Gastrocnemius medialis (tissue), 4 donors: ENCODE results near the gene VASH1.

Experiments used
- CTCF ChIP-seq, 5 experiments: fragments of 450-650 bp in 3 of 5; fragments of 200-600 bp in 2 of 5; sonication (generic) in 2 of 5; IDR thresholded peaks in 4 of 5; conservative IDR thresholded peaks in 1 of 5; 1 replicate in 4 of 5; 2 replicates in 1 of 5; pipeline ENCODE4 v1.5.1; 2016 to 2019; ENCODE audit warnings: antibody characterized with exemption in 5 of 5, mild to moderate bottlenecking in 3 of 5, moderate library complexity in 3 of 5
- POLR2A ChIP-seq, 2 donors: fragments of 450-650 bp; IDR thresholded peaks; one replicate each; pipeline ENCODE4 v1.6.1; 2017; ENCODE audit warnings: antibody characterized with exemption in 2 of 2, mild to moderate bottlenecking in 2 of 2, moderate library complexity in 2 of 2

DNA sequence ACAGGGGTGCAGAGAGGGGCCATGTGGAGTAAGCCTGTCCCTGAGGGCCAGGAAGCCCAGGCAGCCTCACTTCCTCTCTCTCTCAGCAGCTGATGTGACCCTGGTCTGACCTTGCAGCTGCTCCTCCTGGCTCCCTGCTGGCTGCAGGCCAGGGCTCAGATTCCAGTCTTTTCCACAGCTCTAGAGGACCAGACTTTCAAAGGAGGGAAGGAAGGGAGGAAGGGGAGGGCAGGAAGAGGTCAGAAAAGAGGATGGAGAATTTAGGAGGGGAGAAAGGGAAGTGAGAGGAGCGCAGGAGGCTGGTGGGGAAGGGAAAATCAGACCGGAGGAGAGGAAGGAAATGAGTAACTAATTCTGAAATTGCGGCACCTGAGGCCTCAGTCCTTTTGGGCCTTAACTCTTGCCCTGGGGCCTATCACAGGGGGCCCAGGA lies 40.9 kb upstream of the VASH1 start:
- TF ChIP-seq CTCF (IDR thresholded peaks at IDR 0.05 in 4 of 5, conservative IDR thresholded peaks at IDR 0.05 in 1 of 5) (no peak), POLR2A (IDR thresholded peaks at IDR 0.05) (no peak)
